SK-N-SH (cell line): ENCODE data around the gene DENND6A.

Experiments
- FOXM1 ChIP-seq: IDR thresholded peaks from 2 replicates; pipeline ENCODE4 v1.4.0; 2012; ENCODE audit warnings: low read depth, mild to moderate bottlenecking
- GABPA ChIP-seq: IDR thresholded peaks from 2 replicates; pipeline ENCODE4 v1.4.0; 2012; ENCODE audit warnings: low read depth, mild to moderate bottlenecking
- NRF1 ChIP-seq: IDR thresholded peaks from 2 replicates; pipeline ENCODE4 v1.6.1; 2012; ENCODE audit warnings: low read depth, mild to moderate bottlenecking, low read length
- TAF1 ChIP-seq: IDR thresholded peaks from 2 replicates; pipeline ENCODE4 v1.6.1; 2012; ENCODE audit warnings: low read depth, mild to moderate bottlenecking, low read length, moderate library complexity, borderline replicate concordance
- TF ChIP-seq, protein P1 (sequence below): fragments of 200-600 bp; sonication (generic); IDR thresholded peaks from 2 replicates; pipeline ENCODE4 v1.6.1; 2017; ENCODE audit warnings: antibody characterized with exemption, mild to moderate bottlenecking, moderate library complexity
- TF ChIP-seq, protein P2 (sequence below): fragments of 150-350 bp; IDR thresholded peaks from 2 replicates; pipeline ENCODE4 v1.6.1; 2017; ENCODE audit warnings: antibody characterized with exemption, low read length, low read depth, borderline replicate concordance

DNA sequence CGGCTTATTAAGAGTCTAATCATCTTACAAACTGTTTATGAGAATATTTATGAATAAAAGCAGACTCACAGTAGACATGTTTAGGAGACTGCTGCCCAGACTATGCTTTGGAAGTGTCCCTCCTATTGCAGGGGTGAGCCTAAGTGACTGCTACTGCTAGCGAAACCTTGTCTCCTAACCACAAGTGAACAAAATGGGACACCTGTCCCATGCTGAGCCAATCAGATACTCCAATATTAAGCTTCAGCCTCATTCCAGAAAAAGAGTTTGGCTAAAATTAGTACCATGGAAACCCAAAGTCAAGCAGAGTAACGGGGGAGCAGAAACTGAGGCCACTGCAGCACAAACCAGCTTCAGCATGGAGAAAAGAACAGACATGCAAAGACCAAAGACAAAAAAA, 4.6 kb downstream of the DENND6A start:
- TF ChIP-seq, protein P1, sequence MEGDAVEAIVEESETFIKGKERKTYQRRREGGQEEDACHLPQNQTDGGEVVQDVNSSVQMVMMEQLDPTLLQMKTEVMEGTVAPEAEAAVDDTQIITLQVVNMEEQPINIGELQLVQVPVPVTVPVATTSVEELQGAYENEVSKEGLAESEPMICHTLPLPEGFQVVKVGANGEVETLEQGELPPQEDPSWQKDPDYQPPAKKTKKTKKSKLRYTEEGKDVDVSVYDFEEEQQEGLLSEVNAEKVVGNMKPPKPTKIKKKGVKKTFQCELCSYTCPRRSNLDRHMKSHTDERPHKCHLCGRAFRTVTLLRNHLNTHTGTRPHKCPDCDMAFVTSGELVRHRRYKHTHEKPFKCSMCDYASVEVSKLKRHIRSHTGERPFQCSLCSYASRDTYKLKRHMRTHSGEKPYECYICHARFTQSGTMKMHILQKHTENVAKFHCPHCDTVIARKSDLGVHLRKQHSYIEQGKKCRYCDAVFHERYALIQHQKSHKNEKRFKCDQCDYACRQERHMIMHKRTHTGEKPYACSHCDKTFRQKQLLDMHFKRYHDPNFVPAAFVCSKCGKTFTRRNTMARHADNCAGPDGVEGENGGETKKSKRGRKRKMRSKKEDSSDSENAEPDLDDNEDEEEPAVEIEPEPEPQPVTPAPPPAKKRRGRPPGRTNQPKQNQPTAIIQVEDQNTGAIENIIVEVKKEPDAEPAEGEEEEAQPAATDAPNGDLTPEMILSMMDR: no peak
- TF ChIP-seq NRF1 (no peak), TAF1 (no peak), GABPA (no peak), FOXM1 (no peak)
- TF ChIP-seq, protein P2, sequence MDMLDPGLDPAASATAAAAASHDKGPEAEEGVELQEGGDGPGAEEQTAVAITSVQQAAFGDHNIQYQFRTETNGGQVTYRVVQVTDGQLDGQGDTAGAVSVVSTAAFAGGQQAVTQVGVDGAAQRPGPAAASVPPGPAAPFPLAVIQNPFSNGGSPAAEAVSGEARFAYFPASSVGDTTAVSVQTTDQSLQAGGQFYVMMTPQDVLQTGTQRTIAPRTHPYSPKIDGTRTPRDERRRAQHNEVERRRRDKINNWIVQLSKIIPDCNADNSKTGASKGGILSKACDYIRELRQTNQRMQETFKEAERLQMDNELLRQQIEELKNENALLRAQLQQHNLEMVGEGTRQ: no peak
